HG02623 (cell line): ENCODE measurements around the gene HECTD2.

Experiments used
- ATAC-seq: cut with Tn5 transposase; IDR thresholded peaks from one replicate; pipeline ENCODE4 v1.9.1; 2021; ENCODE audit warnings: moderate library complexity; ENCODE audit not compliant: unreplicated experiment

Gene HECTD2

GRCh38 chr10:91562839-91563581 lies 152.9 kb downstream of the HECTD2 start:
- no peak for ATAC-seq

GRCh38 chr10:91564026-91564425 lies 153.9 kb downstream of the HECTD2 start:
- ATAC-seq: no peak
